ENCODE measurements around the gene CSNK1A1L.

DNA sequence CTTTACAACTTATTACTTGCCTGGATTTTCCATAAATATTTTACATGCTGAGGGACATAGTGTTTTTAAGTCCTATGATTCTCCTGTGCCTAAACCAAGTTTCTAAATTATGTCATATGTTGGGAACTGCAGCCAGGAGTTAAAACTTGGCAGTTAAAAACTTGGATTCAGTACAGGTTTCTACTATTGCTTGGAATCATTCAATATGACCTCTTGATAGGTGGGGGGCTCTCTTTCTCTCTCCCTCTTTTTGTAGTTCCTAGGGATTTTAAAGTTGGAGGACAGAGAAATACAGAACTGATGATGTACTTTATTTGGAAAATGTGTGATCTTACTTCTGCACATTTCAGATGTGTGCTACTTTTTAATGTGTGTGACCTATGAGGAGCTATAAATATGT lies 4.7 kb downstream of the CSNK1A1L start:
- TF ChIP-seq, protein P1, sequence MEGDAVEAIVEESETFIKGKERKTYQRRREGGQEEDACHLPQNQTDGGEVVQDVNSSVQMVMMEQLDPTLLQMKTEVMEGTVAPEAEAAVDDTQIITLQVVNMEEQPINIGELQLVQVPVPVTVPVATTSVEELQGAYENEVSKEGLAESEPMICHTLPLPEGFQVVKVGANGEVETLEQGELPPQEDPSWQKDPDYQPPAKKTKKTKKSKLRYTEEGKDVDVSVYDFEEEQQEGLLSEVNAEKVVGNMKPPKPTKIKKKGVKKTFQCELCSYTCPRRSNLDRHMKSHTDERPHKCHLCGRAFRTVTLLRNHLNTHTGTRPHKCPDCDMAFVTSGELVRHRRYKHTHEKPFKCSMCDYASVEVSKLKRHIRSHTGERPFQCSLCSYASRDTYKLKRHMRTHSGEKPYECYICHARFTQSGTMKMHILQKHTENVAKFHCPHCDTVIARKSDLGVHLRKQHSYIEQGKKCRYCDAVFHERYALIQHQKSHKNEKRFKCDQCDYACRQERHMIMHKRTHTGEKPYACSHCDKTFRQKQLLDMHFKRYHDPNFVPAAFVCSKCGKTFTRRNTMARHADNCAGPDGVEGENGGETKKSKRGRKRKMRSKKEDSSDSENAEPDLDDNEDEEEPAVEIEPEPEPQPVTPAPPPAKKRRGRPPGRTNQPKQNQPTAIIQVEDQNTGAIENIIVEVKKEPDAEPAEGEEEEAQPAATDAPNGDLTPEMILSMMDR (IDR thresholded peaks at IDR 0.05; ENCODE audit: low read length), result no peak
- TF ChIP-seq EZH2 (IDR thresholded peaks at IDR 0.05; ENCODE audit: borderline replicate concordance, low read length), result no peak

Measured in OCI-LY1 (cell line).